Nephron (organoid): ENCODE results near the gene ZMYM1.
A peak's percentile ranks its signal among the peaks of the same experiment; 100 is the strongest.

Experiments
- H3K27ac Mint-ChIP-seq, 3 experiments: 2 replicates each; pipeline ENCODE4 v1.8.0; 2020; ENCODE audit warnings: mixed read lengths in 3 of 3, mild to moderate bottlenecking in 2 of 3, moderate library complexity in 1 of 3
- H3K27me3 Mint-ChIP-seq: 2 replicates; pipeline ENCODE4 v1.8.0; 2021; ENCODE audit warnings: low read depth, mild to moderate bottlenecking, moderate library complexity, mixed read lengths
- H3K36me3 Mint-ChIP-seq: 2 replicates; pipeline ENCODE4 v1.8.0; 2020; ENCODE audit warnings: low read depth, mixed read lengths
- H3K4me1 Mint-ChIP-seq: 2 replicates; pipeline ENCODE4 v1.8.0; 2020; ENCODE audit warnings: mixed read lengths
- H3K4me3 Mint-ChIP-seq, 3 experiments: 2 replicates each; pipeline ENCODE4 v1.8.0; 2020; ENCODE audit warnings: mild to moderate bottlenecking in 3 of 3, mixed read lengths in 3 of 3, moderate library complexity in 2 of 3
- H3K9me3 Mint-ChIP-seq: 2 replicates; pipeline ENCODE4 v1.8.0; 2020; ENCODE audit warnings: mixed read lengths
- TF ChIP-seq, protein P1 (sequence below), 3 experiments: fragments of 200-600 bp; sonication (generic); IDR thresholded peaks; one replicate each; pipeline ENCODE4 v1.5.0; 2021; ENCODE audit warnings: antibody characterized with exemption in 3 of 3; ENCODE audit not compliant: unreplicated experiment in 3 of 3

Gene ZMYM1

DNA sequence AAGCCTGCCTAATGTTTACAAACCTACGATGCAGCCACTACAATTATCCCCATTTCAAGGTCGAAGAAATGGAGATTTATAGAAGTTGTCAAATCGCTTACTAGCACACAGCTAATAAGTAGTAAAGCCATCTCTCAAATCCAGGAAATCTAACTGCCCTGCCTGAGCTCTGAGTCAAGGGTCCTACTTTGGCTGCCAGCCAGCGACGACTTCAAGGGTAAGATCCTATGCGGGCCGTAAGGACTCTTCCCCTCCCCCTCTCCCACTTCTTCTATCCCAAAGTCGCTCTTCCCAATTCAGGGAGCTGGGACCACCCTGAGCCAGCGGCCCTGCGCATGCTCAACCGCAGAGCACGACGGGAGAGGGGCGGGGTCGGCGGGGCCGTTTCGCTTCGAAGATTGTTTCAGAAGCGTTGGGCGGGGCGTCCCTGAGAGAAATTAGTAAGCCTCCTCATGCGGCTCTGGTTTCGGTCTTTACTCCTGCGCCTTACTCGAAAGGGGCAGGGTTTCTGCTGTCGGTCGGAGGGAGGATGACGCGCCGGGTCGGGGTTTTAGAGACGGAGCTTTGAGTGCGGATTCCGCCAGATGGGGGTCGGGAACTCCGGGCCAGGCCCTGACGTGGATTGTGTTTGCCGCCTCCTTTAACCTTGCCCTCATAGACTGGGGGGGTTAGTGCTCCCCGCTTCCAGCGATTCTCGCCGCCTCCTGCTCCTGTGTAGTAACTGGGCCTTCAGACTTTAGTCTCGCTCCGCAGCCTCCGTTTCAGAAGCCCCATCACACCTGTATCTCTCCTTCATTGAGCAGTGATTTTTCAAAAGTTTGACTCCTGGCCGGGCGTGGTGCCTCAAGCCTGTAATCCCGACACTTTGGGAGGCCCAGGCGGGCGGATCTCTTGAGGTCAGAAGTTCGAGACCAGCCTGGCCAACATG lies at the start of gene ZMYM1:
Gene ZMYM1 (plus strand): TSS at position 383 of the 928 bp plus-strand sequence. CDS start 14,603 bp downstream, outside the sequence.
- H3K4me1 Mint-ChIP-seq = peaks cover 20% of the 10 kb centered on the region
- peak within 1 kb of the TSS; percentile 95 to 99 (median 97) for H3K27ac Mint-ChIP-seq
- peaks cover 5% of the 10 kb centered on the region for H3K9me3 Mint-ChIP-seq
- TF ChIP-seq, protein P1, sequence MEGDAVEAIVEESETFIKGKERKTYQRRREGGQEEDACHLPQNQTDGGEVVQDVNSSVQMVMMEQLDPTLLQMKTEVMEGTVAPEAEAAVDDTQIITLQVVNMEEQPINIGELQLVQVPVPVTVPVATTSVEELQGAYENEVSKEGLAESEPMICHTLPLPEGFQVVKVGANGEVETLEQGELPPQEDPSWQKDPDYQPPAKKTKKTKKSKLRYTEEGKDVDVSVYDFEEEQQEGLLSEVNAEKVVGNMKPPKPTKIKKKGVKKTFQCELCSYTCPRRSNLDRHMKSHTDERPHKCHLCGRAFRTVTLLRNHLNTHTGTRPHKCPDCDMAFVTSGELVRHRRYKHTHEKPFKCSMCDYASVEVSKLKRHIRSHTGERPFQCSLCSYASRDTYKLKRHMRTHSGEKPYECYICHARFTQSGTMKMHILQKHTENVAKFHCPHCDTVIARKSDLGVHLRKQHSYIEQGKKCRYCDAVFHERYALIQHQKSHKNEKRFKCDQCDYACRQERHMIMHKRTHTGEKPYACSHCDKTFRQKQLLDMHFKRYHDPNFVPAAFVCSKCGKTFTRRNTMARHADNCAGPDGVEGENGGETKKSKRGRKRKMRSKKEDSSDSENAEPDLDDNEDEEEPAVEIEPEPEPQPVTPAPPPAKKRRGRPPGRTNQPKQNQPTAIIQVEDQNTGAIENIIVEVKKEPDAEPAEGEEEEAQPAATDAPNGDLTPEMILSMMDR (IDR thresholded peaks at IDR 0.05; ENCODE audit: unreplicated experiment in 3 of 3) = no peak
- peaks cover 14% of the 10 kb centered on the region for H3K27me3 Mint-ChIP-seq
- peak within 1 kb of the TSS; percentile 97 to 99 (median 98) for H3K4me3 Mint-ChIP-seq
- H3K36me3 Mint-ChIP-seq = peaks cover 22% of the 10 kb centered on the region

DNA sequence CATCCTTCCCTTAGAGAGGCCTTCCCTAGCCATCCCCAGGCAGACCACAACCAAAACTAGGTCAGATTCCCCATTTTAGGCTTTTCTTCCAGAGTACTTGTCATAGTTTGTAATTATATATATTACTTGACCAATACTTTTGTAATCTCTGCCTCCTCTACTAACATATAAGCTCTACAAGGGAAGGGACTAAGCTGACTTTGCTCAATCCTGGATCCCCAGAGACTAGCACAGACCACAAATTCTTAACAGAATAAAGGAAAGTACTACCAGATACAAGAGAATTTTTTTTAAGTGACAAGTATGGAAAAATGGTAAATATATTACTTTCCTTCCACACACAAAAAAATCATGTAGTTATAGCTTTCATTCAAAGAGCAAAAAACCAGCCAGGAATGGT lies 49.4 kb upstream of the ZMYM1 start:
- Mint-ChIP-seq H3K36me3 (peaks cover 25% of the 10 kb centered on the region), H3K27ac (peak overlapping the region; percentile 18 to 100 (median 99)), H3K4me1 (peaks cover 33% of the 10 kb centered on the region), H3K9me3 (peaks cover 7% of the 10 kb centered on the region), H3K27me3 (no peaks in the 10 kb centered on the region), H3K4me3 (peak overlapping the region; percentile 94 to 97 (median 95))
- TF ChIP-seq, protein P1 (IDR thresholded peaks at IDR 0.05; ENCODE audit: unreplicated experiment in 3 of 3) = no peak

- peaks cover 25% of the 10 kb centered on the region for H3K36me3 Mint-ChIP-seq
- H3K4me1 Mint-ChIP-seq = peaks cover 33% of the 10 kb centered on the region
- H3K9me3 Mint-ChIP-seq = peaks cover 7% of the 10 kb centered on the region
- peak overlapping the region; percentile 99 to 100 (median 100) for H3K27ac Mint-ChIP-seq
- TF ChIP-seq, protein P1 (IDR thresholded peaks at IDR 0.05; ENCODE audit: unreplicated experiment in 3 of 3) = no peak
- H3K4me3 Mint-ChIP-seq = peak overlapping the region; percentile 94 to 97 (median 95)
- H3K27me3 Mint-ChIP-seq = no peaks in the 10 kb centered on the region
Observed at GRCh38 chr1:35030338-35030737, 48.8 kb upstream of the ZMYM1 start.

DNA sequence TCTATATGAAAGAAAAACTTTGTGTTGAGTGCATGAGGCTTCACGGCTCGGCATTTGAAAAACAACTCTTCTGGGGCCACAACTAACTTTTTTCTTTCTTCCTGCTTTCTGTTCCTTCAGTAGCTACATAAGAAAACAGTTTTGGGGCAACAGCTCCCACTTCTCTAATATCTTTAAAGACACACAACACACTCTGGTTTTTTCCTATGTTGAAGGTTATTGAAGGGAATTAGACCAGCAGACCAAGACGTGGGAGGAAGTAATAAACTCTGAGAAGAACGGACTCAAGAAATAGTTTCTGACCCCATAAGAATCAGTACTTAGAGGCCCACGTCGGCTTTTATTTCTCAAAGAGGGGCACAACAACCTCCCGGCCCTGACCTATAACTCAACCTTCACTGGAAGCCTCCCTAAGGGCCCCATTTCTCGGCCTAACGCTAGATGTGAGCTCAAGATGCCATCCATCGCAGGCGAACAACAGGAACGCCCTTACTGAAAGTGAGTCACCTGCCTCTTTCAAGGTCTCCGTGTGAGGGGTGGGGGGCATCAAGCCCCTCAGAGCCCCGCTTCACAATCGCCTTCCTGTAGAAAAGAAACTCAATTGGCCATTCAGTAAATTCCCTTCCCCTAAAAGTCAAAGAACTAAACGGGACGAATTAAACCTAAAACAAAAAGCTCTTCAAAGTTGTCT lies 48.3 kb upstream of the ZMYM1 start:
- peaks cover 22% of the 10 kb centered on the region for H3K36me3 Mint-ChIP-seq
- peaks cover 7% of the 10 kb centered on the region for H3K9me3 Mint-ChIP-seq
- peaks cover 33% of the 10 kb centered on the region for H3K4me1 Mint-ChIP-seq
- no peaks in the 10 kb centered on the region for H3K27me3 Mint-ChIP-seq
- peak overlapping the region; percentile 94 to 97 (median 95) for H3K4me3 Mint-ChIP-seq
- TF ChIP-seq, protein P1 (IDR thresholded peaks at IDR 0.05; ENCODE audit: unreplicated experiment in 3 of 3) = no peak
- peak overlapping the region; percentile 99 to 100 (median 100) for H3K27ac Mint-ChIP-seq

DNA sequence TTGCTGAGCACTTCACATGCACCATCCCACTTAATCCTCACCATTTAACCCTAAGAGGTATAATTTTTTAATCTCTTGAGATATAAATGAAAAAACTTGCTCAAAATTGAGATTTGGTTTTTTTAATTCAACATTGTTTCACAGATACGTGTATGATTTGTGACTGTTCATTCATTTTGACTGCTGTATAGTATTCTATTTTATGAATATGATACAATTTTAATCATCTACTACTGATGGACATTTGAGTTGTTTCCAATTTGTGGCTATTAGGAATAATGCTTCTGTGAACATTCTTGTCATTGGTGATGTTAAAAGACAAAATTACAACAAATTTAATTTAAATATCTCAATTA lies 46.8 kb upstream of the ZMYM1 start:
- TF ChIP-seq, protein P1 (IDR thresholded peaks at IDR 0.05; ENCODE audit: unreplicated experiment in 3 of 3) = no peak
- H3K9me3 Mint-ChIP-seq = peaks cover 7% of the 10 kb centered on the region
- no peak overlapping the region for H3K4me3 Mint-ChIP-seq
- H3K4me1 Mint-ChIP-seq = peaks cover 33% of the 10 kb centered on the region
- H3K36me3 Mint-ChIP-seq = peaks cover 13% of the 10 kb centered on the region
- H3K27ac Mint-ChIP-seq = no peak overlapping the region
- H3K27me3 Mint-ChIP-seq = no peaks in the 10 kb centered on the region
